GM19372 (cell line): ENCODE results near the gene AP3B1.
"Not testable (repeated sequence)": the region's sequence is repeated elsewhere in the genome, so short reads cannot be mapped to it uniquely, and the experiment has no call there.

Source experiments
- ATAC-seq: cut with Tn5 transposase; IDR thresholded peaks from one replicate; pipeline ENCODE4 v1.9.1; 2021; ENCODE audit warnings: mild to moderate bottlenecking, low read depth, moderate library complexity; ENCODE audit not compliant: unreplicated experiment

Gene AP3B1

GRCh38 chr5:78252715-78253114 lies 41.8 kb downstream of the AP3B1 start:
- ATAC-seq: no peak

- no peak for ATAC-seq
Observed at GRCh38 chr5:78251663-78252284, 42.7 kb downstream of the AP3B1 start.

- ATAC-seq: no peak
Observed at GRCh38 chr5:78245136-78245535, 49.4 kb downstream of the AP3B1 start.

GRCh38 chr5:78243639-78244038 lies 50.9 kb downstream of the AP3B1 start:
- ATAC-seq: no peak

GRCh38 chr5:78243091-78243490 lies 51.4 kb downstream of the AP3B1 start:
- no peak for ATAC-seq

- no peak for ATAC-seq
Observed at GRCh38 chr5:78242001-78242400, 52.5 kb downstream of the AP3B1 start.

GRCh38 chr5:78237911-78238310 lies 56.6 kb downstream of the AP3B1 start:
- no peak for ATAC-seq

- ATAC-seq: no peak
Observed at GRCh38 chr5:78236046-78236445, 58.5 kb downstream of the AP3B1 start.

- no peak for ATAC-seq
Observed at GRCh38 chr5:78235289-78235688, 59.2 kb downstream of the AP3B1 start.

GRCh38 chr5:78234804-78235203 lies 59.7 kb downstream of the AP3B1 start:
- ATAC-seq: no peak

GRCh38 chr5:78232163-78232562 lies 62.3 kb downstream of the AP3B1 start:
- ATAC-seq: no peak

GRCh38 chr5:78224358-78224757 lies 70.1 kb downstream of the AP3B1 start:
- ATAC-seq: no peak

GRCh38 chr5:78221964-78222451 lies 72.5 kb downstream of the AP3B1 start:
- peak; percentile 99 for ATAC-seq

- ATAC-seq: no peak
Observed at GRCh38 chr5:78221467-78221866, 73.0 kb downstream of the AP3B1 start.

- ATAC-seq: no peak
Observed at GRCh38 chr5:78215972-78216371, 78.5 kb downstream of the AP3B1 start.

GRCh38 chr5:78215565-78215964 lies 78.9 kb downstream of the AP3B1 start:
- no peak for ATAC-seq

- no peak for ATAC-seq
Observed at GRCh38 chr5:78213799-78214198, 80.7 kb downstream of the AP3B1 start.

GRCh38 chr5:78211052-78211451 lies 83.4 kb downstream of the AP3B1 start:
- ATAC-seq: no peak

- ATAC-seq: no peak
Observed at GRCh38 chr5:78204241-78204640, 90.3 kb downstream of the AP3B1 start.

GRCh38 chr5:78203815-78204214 lies 90.7 kb downstream of the AP3B1 start:
- no peak for ATAC-seq

- ATAC-seq: no peak
Observed at GRCh38 chr5:78190402-78190801, 104.1 kb downstream of the AP3B1 start.

- ATAC-seq: not testable (repeated sequence)
Observed at GRCh38 chr5:78188681-78189080, 105.8 kb downstream of the AP3B1 start.

GRCh38 chr5:78187172-78187571 lies 107.3 kb downstream of the AP3B1 start:
- ATAC-seq: no peak
